GM12875 (cell line): Measurements from ENCODE around the gene FAH.

ENCODE experiments used
- H3K4me3 ChIP-seq: one replicate; pipeline ENCODE4 v1.5.1; 2011; ENCODE audit warnings: low read depth, low read length, control low read depth
- CTCF ChIP-seq: IDR thresholded peaks from 2 replicates; pipeline ENCODE4 v1.5.1; 2011; ENCODE audit warnings: low read depth, mild to moderate bottlenecking, control low read depth, inconsistent platforms, low read length, moderate library complexity, borderline replicate concordance; ENCODE audit not compliant: insufficient read depth

The FAH gene

DNA sequence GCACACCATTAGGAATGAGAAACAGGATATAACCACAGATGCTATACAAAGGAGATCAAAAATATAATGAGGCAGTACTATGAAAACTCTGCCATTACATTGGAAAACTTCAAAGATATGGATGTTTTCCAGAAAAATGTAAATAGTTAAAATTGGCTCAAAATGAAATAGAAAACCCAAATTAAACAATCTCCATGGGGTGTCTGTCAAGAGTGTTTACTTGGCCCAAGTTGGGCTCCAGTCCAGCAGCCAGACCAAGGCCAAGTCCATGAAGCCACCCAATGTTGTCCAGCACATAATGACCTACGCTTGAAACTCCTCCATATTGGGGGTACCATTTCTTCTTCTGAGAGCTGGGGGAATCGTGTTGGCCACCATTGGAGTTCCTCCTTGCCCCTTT, 62.1 kb downstream of the FAH start:
- no peak overlapping the region for H3K4me3 ChIP-seq
- no peak for TF ChIP-seq CTCF

DNA sequence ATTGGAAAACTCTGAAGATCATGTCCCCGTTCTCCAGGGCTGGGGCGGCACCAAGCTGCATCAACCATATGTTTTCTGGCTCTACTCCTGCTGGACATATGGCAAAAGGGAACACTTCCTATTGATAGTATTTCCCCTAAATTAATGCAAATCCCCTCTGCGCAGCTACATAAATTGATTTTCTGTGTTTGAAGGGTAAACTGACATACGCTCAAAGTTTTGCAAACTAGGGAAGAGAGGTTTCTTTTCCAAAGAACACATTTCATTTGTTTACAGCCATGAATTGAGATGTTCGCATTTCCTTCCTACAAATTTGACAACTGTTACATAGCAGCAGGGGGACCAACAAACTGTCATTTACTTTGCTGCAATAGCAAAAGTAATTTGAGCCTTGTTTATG, 63.3 kb downstream of the FAH start:
- H3K4me3 ChIP-seq, result no peak overlapping the region
- no peak for TF ChIP-seq CTCF

- TF ChIP-seq CTCF, result no peak
- H3K4me3 ChIP-seq, result no peak overlapping the region
Observed at GRCh38 chr15:80216911-80217310, 64.1 kb downstream of the FAH start.

GRCh38 chr15:80217327-80217900, 64.6 kb downstream of the FAH start:
- no peak for TF ChIP-seq CTCF
- H3K4me3 ChIP-seq, result no peak overlapping the region

GRCh38 chr15:80219955-80220354, 67.2 kb downstream of the FAH start:
- H3K4me3 ChIP-seq, result no peak overlapping the region
- TF ChIP-seq CTCF, result no peak

- H3K4me3 ChIP-seq, result no peak overlapping the region
- TF ChIP-seq CTCF, result no peak
Observed at GRCh38 chr15:80228959-80229610, 76.3 kb downstream of the FAH start.

DNA sequence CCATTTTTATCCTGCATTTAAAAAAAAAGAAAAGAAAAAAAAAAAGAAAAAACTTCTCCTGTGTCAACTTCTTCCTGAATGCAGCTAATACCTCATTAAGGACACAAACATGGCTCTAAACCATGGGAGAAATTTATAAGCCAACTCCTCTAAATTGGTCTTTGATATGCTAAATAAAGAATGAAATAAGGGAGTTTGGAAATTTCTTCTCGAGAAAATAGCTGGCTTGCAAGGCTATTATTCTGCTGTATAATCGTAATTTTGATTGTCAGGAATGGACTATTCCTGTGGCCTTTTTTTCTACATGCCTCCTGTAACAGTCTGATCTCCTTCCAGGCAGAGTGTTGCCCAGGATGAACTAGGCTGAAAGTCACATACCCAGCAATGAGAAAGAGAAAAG, 78.6 kb downstream of the FAH start:
- no peak for TF ChIP-seq CTCF
- H3K4me3 ChIP-seq, result no peak overlapping the region
